HEK293T (cell line): ENCODE data around the gene NF1.

ENCODE experiments used
- BHLHE40 ChIP-seq: fragments of 450-650 bp; IDR thresholded peaks from 2 replicates; pipeline ENCODE4 v1.6.1; 2016; ENCODE audit warnings: mild to moderate bottlenecking, moderate library complexity, borderline replicate concordance
- ELF4 ChIP-seq: fragments of 450-650 bp; IDR thresholded peaks from 2 replicates; pipeline ENCODE4 v1.6.1; 2017; ENCODE audit warnings: antibody characterized with exemption
- FOXK2 ChIP-seq: fragments of 450-650 bp; IDR thresholded peaks from 2 replicates; pipeline ENCODE4 v1.6.1; 2016; ENCODE audit warnings: mild to moderate bottlenecking
- FOXM1 ChIP-seq: fragments of 450-650 bp; IDR thresholded peaks from 2 replicates; pipeline ENCODE4 v1.6.1; 2017; ENCODE audit warnings: mild to moderate bottlenecking, borderline replicate concordance
- HDGF ChIP-seq: fragments of 450-650 bp; IDR thresholded peaks from 2 replicates; pipeline ENCODE4 v1.6.1; 2017; ENCODE audit warnings: antibody characterized with exemption, borderline replicate concordance
- LEF1 ChIP-seq: fragments of 450-650 bp; IDR thresholded peaks from 2 replicates; pipeline ENCODE4 v1.6.1; 2017; ENCODE audit warnings: mild to moderate bottlenecking, borderline replicate concordance
- NFRKB ChIP-seq: fragments of 450-650 bp; IDR thresholded peaks from 2 replicates; pipeline ENCODE4 v1.6.1; 2016; ENCODE audit warnings: mild to moderate bottlenecking, moderate library complexity
- SP1 ChIP-seq: fragments of 450-650 bp; IDR thresholded peaks from 2 replicates; pipeline ENCODE4 v1.6.1; 2017
- SUZ12 ChIP-seq: fragments of 450-650 bp; IDR thresholded peaks from 2 replicates; pipeline ENCODE4 v1.6.1; 2016; ENCODE audit warnings: mild to moderate bottlenecking
- TARDBP ChIP-seq: fragments of 450-650 bp; IDR thresholded peaks from 2 replicates; pipeline ENCODE4 v1.6.1; 2016

GRCh38 chr17:31211352-31212012, 116.7 kb downstream of the NF1 start:
- TF ChIP-seq SP1, result no peak
- TF ChIP-seq HDGF, result no peak
- no peak for TF ChIP-seq FOXK2
- TF ChIP-seq ELF4, result no peak
- TF ChIP-seq NFRKB, result no peak
- TF ChIP-seq TARDBP, result no peak
- no peak for TF ChIP-seq SUZ12
- TF ChIP-seq FOXM1, result no peak
- TF ChIP-seq BHLHE40, result no peak
- no peak for TF ChIP-seq LEF1
